DOHH2 (cell line): ENCODE data around the gene PDLIM1.

Source experiments
- H3F3A ChIP-seq: fragments of 200-600 bp; sonication (generic), shearing (Covaris generic); 2 replicates; pipeline ENCODE4 v1.6.0; 2016; ENCODE audit warnings: antibody characterized with exemption, mild to moderate bottlenecking; ENCODE audit not compliant: control insufficient read depth, insufficient read depth
- H3K27ac ChIP-seq: fragments of 200-600 bp; sonication (generic); 2 replicates; pipeline ENCODE4 v1.5.1; 2014; ENCODE audit warnings: low read depth, mild to moderate bottlenecking, low read length, moderate library complexity
- H3K27me3 ChIP-seq: fragments of 200-600 bp; sonication (generic); 2 replicates; pipeline ENCODE4 v1.6.1; 2014; ENCODE audit warnings: mild to moderate bottlenecking, low read length, mixed read lengths; ENCODE audit not compliant: control insufficient read depth
- H3K36me3 ChIP-seq: fragments of 200-600 bp; sonication (generic); 2 replicates; pipeline ENCODE4 v1.6.1; 2014; ENCODE audit warnings: mild to moderate bottlenecking, low read length, moderate library complexity, mixed read lengths; ENCODE audit not compliant: control insufficient read depth
- H3K4me1 ChIP-seq: fragments of 200-600 bp; sonication (generic); 2 replicates; pipeline ENCODE4 v1.6.1; 2014; ENCODE audit warnings: mild to moderate bottlenecking, low read length, mixed read lengths; ENCODE audit not compliant: control insufficient read depth
- H3K4me2 ChIP-seq: fragments of 200-600 bp; sonication (generic); 2 replicates; pipeline ENCODE4 v1.6.0; 2014; ENCODE audit warnings: mild to moderate bottlenecking, low read length, moderate library complexity
- H3K4me3 ChIP-seq: fragments of 200-600 bp; sonication (generic); 2 replicates; pipeline ENCODE4 v1.5.1; 2014; ENCODE audit warnings: mild to moderate bottlenecking, low read length, mixed read lengths
- H3K79me2 ChIP-seq: fragments of 200-600 bp; sonication (generic); 2 replicates; pipeline ENCODE4 v1.6.1; 2014; ENCODE audit warnings: mild to moderate bottlenecking, low read length, mixed read lengths; ENCODE audit not compliant: control insufficient read depth
- H3K9me2 ChIP-seq: fragments of 200-600 bp; sonication (generic); replicated peaks from 2 replicates; pipeline ENCODE4 v1.6.1; 2014; ENCODE audit warnings: mild to moderate bottlenecking, low read length, mixed read lengths; ENCODE audit not compliant: control insufficient read depth
- H3K9me3 ChIP-seq: fragments of 200-600 bp; sonication (generic); 2 replicates; pipeline ENCODE4 v1.6.1; 2014; ENCODE audit warnings: antibody characterized with exemption, low read length, mixed read lengths; ENCODE audit not compliant: control insufficient read depth, insufficient read depth
- H4K20me1 ChIP-seq: fragments of 200-600 bp; sonication (generic); 2 replicates; pipeline ENCODE4 v1.6.0; 2014; ENCODE audit warnings: low read depth, mild to moderate bottlenecking, antibody characterized with exemption, low read length, moderate library complexity; ENCODE audit not compliant: control insufficient read depth, insufficient read depth
- CTCF ChIP-seq: fragments of 200-600 bp; sonication (generic); IDR thresholded peaks from one replicate; pipeline ENCODE4 v1.5.1; 2014; ENCODE audit warnings: antibody characterized with exemption, mild to moderate bottlenecking, low read depth, low read length; ENCODE audit not compliant: poor library complexity, severe bottlenecking
- EZH2phosphoT487 ChIP-seq: fragments of 200-600 bp; sonication (generic); IDR thresholded peaks from 2 replicates; pipeline ENCODE4 v1.6.1; 2017; ENCODE audit warnings: borderline replicate concordance, mild to moderate bottlenecking, antibody characterized with exemption, low read length, moderate library complexity, mixed read lengths

The PDLIM1 gene

GRCh38 chr10:95196046-95196445 lies 94.8 kb downstream of the PDLIM1 start:
- TF ChIP-seq CTCF: no peak
- TF ChIP-seq EZH2phosphoT487: no peak
- Histone ChIP-seq H3K27ac (no peak overlapping the region), H3K9me3 (no peaks in the 10 kb centered on the region), H3K79me2 (no peaks in the 10 kb centered on the region), H3F3A (no peaks in the 10 kb centered on the region), H3K4me3 (no peak overlapping the region), H3K4me2 (no peak overlapping the region), H3K4me1 (no peaks in the 10 kb centered on the region), H3K9me2 (no peaks in the 10 kb centered on the region; the same call in 1 of the 2 replicates), H3K27me3 (no peaks in the 10 kb centered on the region), H3K36me3 (no peaks in the 10 kb centered on the region), H4K20me1 (no peaks in the 10 kb centered on the region)

GRCh38 chr10:95193944-95194343 lies 96.9 kb downstream of the PDLIM1 start, which contains the start of gene ACSM6:
TSS of gene ACSM6 (plus strand) at chr10:95194238. CDS start at chr10:95194486, 248 bp downstream.
- H3K79me2 ChIP-seq: no peaks in the 10 kb centered on the region
- no peak within 1 kb of the TSS for H3K27ac ChIP-seq
- no peaks in the 10 kb centered on the region; the same call in 1 of the 2 replicates for H3K9me2 ChIP-seq
- no peaks in the 10 kb centered on the region for H3F3A ChIP-seq
- H3K4me3 ChIP-seq: no peak within 1 kb of the TSS
- TF ChIP-seq CTCF (no peak), EZH2phosphoT487 (no peak)
- no peaks in the 10 kb centered on the region for H3K9me3 ChIP-seq
- no peaks in the 10 kb centered on the region for H3K27me3 ChIP-seq
- no peak within 1 kb of the TSS for H3K4me2 ChIP-seq
- no peaks in the 10 kb centered on the region for H4K20me1 ChIP-seq
- no peaks in the 10 kb centered on the region for H3K4me1 ChIP-seq
- no peaks in the 10 kb centered on the region for H3K36me3 ChIP-seq

- Histone ChIP-seq H3K79me2 (no peaks in the 10 kb centered on the region), H3K4me2 (no peak overlapping the region), H3K4me3 (no peak overlapping the region), H4K20me1 (no peaks in the 10 kb centered on the region), H3K9me2 (no peaks in the 10 kb centered on the region; the same call in 1 of the 2 replicates), H3F3A (no peaks in the 10 kb centered on the region), H3K27me3 (peaks cover 4% of the 10 kb centered on the region; the same call in 1 of the 2 replicates), H3K4me1 (peaks cover 9% of the 10 kb centered on the region), H3K9me3 (no peaks in the 10 kb centered on the region), H3K36me3 (no peaks in the 10 kb centered on the region), H3K27ac (no peak overlapping the region)
- TF ChIP-seq EZH2phosphoT487: no peak
- TF ChIP-seq CTCF: no peak
These were observed 102.2 kb downstream of the PDLIM1 start for GRCh38 chr10:95188593-95188992.
